Testis (tissue), 2 donors: Measurements from ENCODE around the gene ENTPD6.

Experiments
- CTCF ChIP-seq, 3 experiments: fragments of 450-650 bp in 2 of 3; fragments of 200-600 bp in 1 of 3; sonication (generic) in 1 of 3; IDR thresholded peaks; one replicate each; pipeline ENCODE4 v1.5.1; 2016 to 2019; ENCODE audit warnings: antibody characterized with exemption in 3 of 3, mild to moderate bottlenecking in 2 of 3, moderate library complexity in 1 of 3
- POLR2A ChIP-seq: fragments of 450-650 bp; IDR thresholded peaks from one replicate; pipeline ENCODE4 v1.6.1; 2017; ENCODE audit warnings: antibody characterized with exemption, mild to moderate bottlenecking, moderate library complexity

GRCh38 chr20:25203871-25204320, 8.4 kb downstream of the ENTPD6 start:
- no peak for TF ChIP-seq CTCF (IDR thresholded peaks at IDR 0.05)
- no peak for TF ChIP-seq POLR2A
